Measurements from ENCODE around the gene LCE2A. TPM values are rescaled to one million over a fixed set of nuclear protein-coding genes. Genes with fewer than 3 reads are reported as not detected.
"Not testable (repeated sequence)": the region's sequence is repeated elsewhere in the genome, so short reads cannot be mapped to it uniquely, and the experiment has no call there.

Gene LCE2A
- not detected for total RNA-seq
- long read RNA-seq: 0 reads

- intact Hi-C loops (cut with micrococcal nuclease): no loop called here
Measured at GRCh38 chr1:152697701-152698600, at the start of gene LCE2A. Gene LCE2A, plus strand, starts transcription at chr1:152698345. Its CDS starts 557 bp downstream, at chr1:152698902.

GRCh38 chr1:152654110-152654509 is 44.0 kb upstream of the LCE2A start:
- intact Hi-C loops (cut with micrococcal nuclease): no loop called here
- ATAC-seq: no peak

More at GRCh38 chr1:152697701-152698600, at the start of gene LCE2A:
- ATAC-seq (no peak), DNase-seq (no peak)

GRCh38 chr1:152656459-152656858 is 41.7 kb upstream of the LCE2A start:
- intact Hi-C loops (cut with micrococcal nuclease): no loop called here
- DNase-seq: no peak

More at GRCh38 chr1:152654110-152654509, 44.0 kb upstream of the LCE2A start:
- DNase-seq: no peak

GRCh38 chr1:152657677-152658076 is 40.5 kb upstream of the LCE2A start:
- ATAC-seq: no peak
- DNase-seq: no peak
- intact Hi-C loops (cut with micrococcal nuclease): no loop called here

More at GRCh38 chr1:152656459-152656858, 41.7 kb upstream of the LCE2A start:
- ATAC-seq: no peak

- intact Hi-C loops (cut with micrococcal nuclease): no loop called here
- DNase-seq (no peak), ATAC-seq (no peak)
Measured at GRCh38 chr1:152658649-152659048, 39.5 kb upstream of the LCE2A start.

- DNase-seq (no peak), ATAC-seq (no peak)
- intact Hi-C loops (cut with micrococcal nuclease): no loop called here
Measured at GRCh38 chr1:152663098-152663497, 35.0 kb upstream of the LCE2A start, which contains the start of gene LCE2D. Gene LCE2D, plus strand, starts transcription at chr1:152663380. Its CDS starts 726 bp downstream, at chr1:152664106.

- intact Hi-C loops (cut with micrococcal nuclease); ATAC-seq; DNase-seq: not testable (repeated sequence)
Measured at GRCh38 chr1:152666171-152666570, 32.0 kb upstream of the LCE2A start.

GRCh38 chr1:152667648-152668047 is 30.5 kb upstream of the LCE2A start:
- intact Hi-C loops (cut with micrococcal nuclease): no loop called here
- ATAC-seq: no peak
- DNase-seq: no peak

GRCh38 chr1:152673016-152673415 is 25.1 kb upstream of the LCE2A start:
- ATAC-seq (no peak), DNase-seq (no peak)
- intact Hi-C loops (cut with micrococcal nuclease): no loop called here

- DNase-seq; intact Hi-C loops (cut with micrococcal nuclease); ATAC-seq: not testable (repeated sequence)
Measured at GRCh38 chr1:152674983-152675382, 23.2 kb upstream of the LCE2A start, which contains the start of gene LCE2C. Gene LCE2C, plus strand, starts transcription at chr1:152675279. Its CDS starts 737 bp downstream, at chr1:152676016.

- intact Hi-C loops (cut with micrococcal nuclease): no loop called here
- DNase-seq (no peak), ATAC-seq (peak; percentile 58)
Measured at GRCh38 chr1:152679459-152679858, 18.7 kb upstream of the LCE2A start.

GRCh38 chr1:152681616-152682015 is 16.5 kb upstream of the LCE2A start:
- intact Hi-C loops (cut with micrococcal nuclease): no loop called here
- DNase-seq: no peak
- no peak for ATAC-seq

GRCh38 chr1:152683846-152684245 is 14.3 kb upstream of the LCE2A start:
- ATAC-seq (no peak), DNase-seq (no peak)
- intact Hi-C loops (cut with micrococcal nuclease): no loop called here

- intact Hi-C loops (cut with micrococcal nuclease); ATAC-seq; DNase-seq: not testable (repeated sequence)
Measured at GRCh38 chr1:152685823-152686222, 12.3 kb upstream of the LCE2A start, which contains the start of gene LCE2B. Gene LCE2B, plus strand, starts transcription at chr1:152686123. Its CDS starts 721 bp downstream, at chr1:152686844.

GRCh38 chr1:152699746-152700145 is 1.6 kb downstream of the LCE2A start:
- intact Hi-C loops (cut with micrococcal nuclease): no loop called here
- DNase-seq (no peak), ATAC-seq (no peak)

GRCh38 chr1:152707860-152708259 is 9.7 kb downstream of the LCE2A start, which contains the start of gene LCE4A:
Gene LCE4A, plus strand, starts transcription at chr1:152708160. Its CDS starts 916 bp downstream, at chr1:152709076.
- DNase-seq (no peak), ATAC-seq (no peak)
- intact Hi-C loops (cut with micrococcal nuclease): no loop called here

- intact Hi-C loops (cut with micrococcal nuclease): no loop called here
- DNase-seq: no peak
- no peak for ATAC-seq
Measured at GRCh38 chr1:152718238-152718637, 20.1 kb downstream of the LCE2A start.

- ATAC-seq: no peak
- intact Hi-C loops (cut with micrococcal nuclease): no loop called here
- DNase-seq: no peak
Measured at GRCh38 chr1:152725261-152725660, 27.1 kb downstream of the LCE2A start.

GRCh38 chr1:152728986-152729385 is 30.8 kb downstream of the LCE2A start:
- ATAC-seq (no peak), DNase-seq (no peak)
- intact Hi-C loops (cut with micrococcal nuclease): no loop called here

GRCh38 chr1:152735648-152736047 is 37.5 kb downstream of the LCE2A start:
- intact Hi-C loops (cut with micrococcal nuclease): no loop called here
- DNase-seq (no peak), ATAC-seq (no peak)

All from left ventricle myocardium superior (tissue), 1 donor.